ENCODE data around the gene ZNF496.
"Not testable (repeated sequence)": the region's sequence is repeated elsewhere in the genome, so short reads cannot be mapped to it uniquely, and the experiment has no call there.

The ZNF496 gene

GRCh38 chr1:247360116-247360898 is 28.6 kb upstream of the ZNF496 start:
- no peak for DNase-seq (ENCODE audit: insufficient read length, low spot score)
- FAIRE-seq, result no peak

DNA sequence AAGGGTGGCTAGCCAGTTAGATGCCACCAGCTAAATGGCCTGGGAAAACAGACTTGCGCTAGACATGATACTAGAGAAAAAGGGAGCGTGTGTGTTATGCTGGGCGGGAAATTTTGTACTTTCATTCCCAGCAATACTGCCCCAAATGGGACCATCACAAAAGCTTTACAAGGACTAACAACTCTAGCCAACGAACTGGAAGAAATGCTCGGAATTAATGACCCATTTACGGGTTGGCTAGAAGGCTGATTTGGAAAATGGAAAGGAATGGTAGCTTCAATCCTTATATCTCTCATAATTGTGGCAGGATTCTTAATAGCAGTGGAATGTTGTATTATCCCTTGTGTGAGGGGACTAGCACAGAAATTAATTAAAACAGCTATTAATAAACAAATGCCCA is 27.9 kb upstream of the ZNF496 start:
- DNase-seq (ENCODE audit: insufficient read length, low spot score) (no peak), FAIRE-seq (no peak)

DNA sequence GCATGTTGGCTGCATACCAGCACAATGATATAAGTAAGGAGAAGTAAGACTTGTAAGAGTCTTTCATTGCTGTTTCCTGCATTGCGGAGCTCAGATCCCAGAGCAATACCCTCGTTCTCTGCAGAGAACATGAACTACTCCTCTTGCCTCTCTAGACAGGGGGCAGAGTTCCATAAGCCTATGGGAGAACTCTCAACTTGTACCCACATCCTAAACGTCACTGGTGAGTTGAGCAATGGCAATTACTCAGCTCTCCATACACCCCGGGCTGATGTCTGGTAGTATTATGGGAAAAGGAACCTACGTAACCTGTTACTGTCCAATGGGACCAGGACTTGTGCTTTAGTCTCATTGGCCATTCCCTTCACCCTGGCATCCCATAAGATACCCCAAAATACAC is 27.3 kb upstream of the ZNF496 start:
- FAIRE-seq (no peak), DNase-seq (ENCODE audit: insufficient read length, low spot score) (no peak)

GRCh38 chr1:247357781-247358211 is 26.1 kb upstream of the ZNF496 start:
- no peak for FAIRE-seq
- DNase-seq (ENCODE audit: insufficient read length, low spot score), result no peak

GRCh38 chr1:247357052-247357780 is 25.5 kb upstream of the ZNF496 start:
- DNase-seq (ENCODE audit: insufficient read length, low spot score) (no peak), FAIRE-seq (no peak)

DNA sequence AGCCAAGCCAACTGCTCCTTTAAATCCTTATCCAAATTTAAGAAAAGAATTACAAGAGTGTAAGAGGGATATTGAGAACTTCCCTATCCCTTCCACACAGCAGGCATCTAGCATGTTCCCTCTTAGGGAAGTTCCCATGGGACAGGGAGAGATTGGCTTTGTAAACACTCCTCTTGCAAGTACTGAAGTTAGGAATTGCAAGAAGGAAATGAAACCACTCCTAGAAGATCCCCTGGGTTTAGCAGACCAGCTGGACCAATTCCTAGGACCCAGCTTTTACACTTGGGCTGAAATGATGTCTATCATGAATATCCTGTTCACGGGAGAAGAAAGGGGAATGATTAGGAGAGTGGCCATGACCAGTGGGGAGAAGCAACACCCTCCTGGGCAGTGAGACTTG is 23.5 kb upstream of the ZNF496 start:
- not testable (repeated sequence) for DNase-seq (ENCODE audit: insufficient read length, low spot score); FAIRE-seq

- FAIRE-seq, result no peak
- DNase-seq (ENCODE audit: insufficient read length, low spot score), result no peak
Observed at GRCh38 chr1:247352175-247352574, 20.5 kb upstream of the ZNF496 start.

- FAIRE-seq (no peak), DNase-seq (ENCODE audit: insufficient read length, low spot score) (no peak)
Observed at GRCh38 chr1:247350587-247350986, 18.9 kb upstream of the ZNF496 start.

DNA sequence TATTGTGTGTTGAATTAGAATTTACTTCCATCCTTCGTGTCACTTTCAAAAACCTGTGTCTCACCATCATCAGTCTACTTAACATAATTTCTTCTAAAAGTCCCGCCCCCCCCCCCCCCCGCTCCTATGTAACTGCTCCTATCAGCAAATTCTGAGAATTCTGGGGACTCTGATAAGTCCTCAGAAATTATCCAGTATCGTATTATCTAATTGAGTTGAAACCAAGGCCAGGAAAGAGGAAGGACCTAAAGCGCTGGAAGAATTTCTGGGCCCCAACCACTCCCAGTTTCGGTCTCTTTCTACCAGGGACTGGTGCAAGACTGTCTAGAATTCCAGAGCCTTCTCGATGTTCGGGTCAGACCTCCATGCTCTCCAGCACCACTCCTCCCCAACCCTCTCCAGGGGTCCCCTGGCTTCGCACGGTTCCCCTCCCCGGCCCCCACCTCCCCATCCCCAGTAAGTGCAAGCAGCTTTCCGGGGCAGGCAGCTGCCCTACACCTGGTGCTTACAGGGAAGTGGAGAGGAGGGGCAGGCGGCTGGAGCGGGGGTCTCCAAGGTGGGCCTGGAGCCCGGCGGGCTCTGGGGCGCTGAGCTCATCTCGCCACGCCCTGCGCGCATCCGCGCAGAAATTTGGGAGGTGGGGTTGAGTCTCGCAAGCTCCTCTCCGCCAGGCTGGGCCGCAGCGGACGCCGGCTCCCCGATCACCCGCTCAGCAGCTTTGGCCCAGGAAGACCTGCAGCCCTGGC is 16.0 kb upstream of the ZNF496 start:
- DNase-seq (ENCODE audit: insufficient read length, low spot score), result no peak
- no peak for FAIRE-seq

DNA sequence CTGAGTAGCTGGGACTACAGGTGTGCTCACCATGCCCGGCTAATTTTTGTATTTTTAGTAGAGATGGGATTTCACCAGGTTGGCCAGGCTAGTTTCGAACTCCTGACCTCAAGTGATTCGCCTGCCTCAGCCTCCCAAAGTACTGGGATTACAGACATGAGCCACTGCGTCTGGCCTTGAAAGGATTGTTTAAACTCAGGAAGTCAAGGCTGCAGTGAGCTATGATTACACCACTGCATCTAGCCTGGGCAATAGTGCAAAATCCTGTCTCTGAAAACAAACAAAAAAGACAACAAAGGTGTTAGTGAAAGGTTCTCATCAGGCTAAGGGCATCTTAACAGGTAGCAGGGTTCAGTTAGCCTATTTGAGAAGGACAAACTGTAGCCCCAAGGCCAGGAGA is 14.2 kb upstream of the ZNF496 start:
- FAIRE-seq (no peak), DNase-seq (ENCODE audit: insufficient read length, low spot score) (no peak)

- FAIRE-seq (no peak), DNase-seq (ENCODE audit: insufficient read length, low spot score) (no peak)
Observed at GRCh38 chr1:247343801-247344200, 12.1 kb upstream of the ZNF496 start.

GRCh38 chr1:247338723-247339275 is 7.1 kb upstream of the ZNF496 start:
- DNase-seq (ENCODE audit: insufficient read length, low spot score) (no peak), FAIRE-seq (no peak)

GRCh38 chr1:247337961-247338360 is 6.3 kb upstream of the ZNF496 start:
- FAIRE-seq, result no peak
- no peak for DNase-seq (ENCODE audit: insufficient read length, low spot score)

GRCh38 chr1:247337250-247337746 is 5.6 kb upstream of the ZNF496 start:
- FAIRE-seq, result no peak
- peak; percentile 41 for DNase-seq (ENCODE audit: insufficient read length, low spot score)

GRCh38 chr1:247336390-247336789 is 4.7 kb upstream of the ZNF496 start:
- FAIRE-seq (no peak), DNase-seq (ENCODE audit: insufficient read length, low spot score) (no peak)

DNA sequence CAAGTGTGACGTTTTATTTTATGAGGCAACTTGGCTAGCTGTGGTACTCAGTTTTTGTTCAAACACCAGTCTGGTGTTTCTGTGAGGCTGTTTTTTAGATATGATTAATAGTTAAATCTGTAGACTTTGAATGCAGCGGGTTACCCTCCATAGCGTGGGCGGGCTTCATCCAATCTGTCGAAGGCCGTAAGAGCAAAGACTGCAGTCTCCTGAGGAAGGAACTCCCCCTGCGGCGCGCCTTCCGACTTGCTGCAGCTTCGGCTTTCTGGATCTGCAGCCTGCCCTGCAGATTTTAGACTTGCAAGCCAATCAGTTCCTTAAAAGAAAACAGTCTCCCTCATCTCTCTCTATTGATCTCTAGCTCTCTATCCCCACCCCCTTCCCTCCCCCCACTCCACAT is 4.2 kb upstream of the ZNF496 start:
- DNase-seq (ENCODE audit: insufficient read length, low spot score) (no peak), FAIRE-seq (no peak)

GRCh38 chr1:247334378-247335133 is 2.9 kb upstream of the ZNF496 start:
- no peak for FAIRE-seq

GRCh38 chr1:247332623-247333361 is 1.1 kb upstream of the ZNF496 start:
- no peak for FAIRE-seq
- no peak for DNase-seq (ENCODE audit: insufficient read length, low spot score)

More at GRCh38 chr1:247334378-247335133, 2.9 kb upstream of the ZNF496 start:
- no peak for DNase-seq (ENCODE audit: insufficient read length, low spot score)

GRCh38 chr1:247332215-247332622 is 552 bp upstream of the ZNF496 start:
- peak; percentile 13 for FAIRE-seq
- DNase-seq (ENCODE audit: insufficient read length, low spot score), result peak; percentile 44

- FAIRE-seq (peak; percentile 46), DNase-seq (ENCODE audit: insufficient read length, low spot score) (peak; percentile 87)
Observed at GRCh38 chr1:247331172-247331524, 519 bp downstream of the ZNF496 start.
